Prostate gland (tissue), 2 donors: ENCODE data around the gene CCT3. TPM values are rescaled to one million over a fixed set of nuclear protein-coding genes. Genes with fewer than 3 reads are reported as not detected.
"Not testable (repeated sequence)": the region's sequence is repeated elsewhere in the genome, so short reads cannot be mapped to it uniquely, and the experiment has no call there.

ENCODE experiments used
- DNase-seq: peaks from one replicate; pipeline ENCODE4 v3.0.0-alpha.2; 2019; ENCODE audit warnings: low spot score
- H3K27ac ChIP-seq, 2 donors: fragments of 200-600 bp; sonication (generic); 2 replicates each; pipeline ENCODE4 v1.5.1; 2017 to 2019
- H3K27me3 ChIP-seq: fragments of 200-600 bp; sonication (generic); replicated peaks from 2 replicates; pipeline ENCODE4 v1.5.1; 2019; ENCODE audit not compliant: insufficient read depth
- H3K36me3 ChIP-seq, 2 donors: fragments of 200-600 bp; sonication (generic); 1 replicate in 1 of 2; 2 replicates in 1 of 2; pipeline versions ENCODE4 v1.5.1 to v1.8.1; 2017 to 2019
- H3K4me1 ChIP-seq: fragments of 200-600 bp; sonication (generic); replicated peaks from 2 replicates; pipeline ENCODE4 v1.5.1; 2019
- H3K4me3 ChIP-seq, 2 donors: fragments of 200-600 bp; sonication (generic); 2 replicates each; pipeline ENCODE4 v1.5.1; 2017 to 2019
- H3K9me3 ChIP-seq: fragments of 200-600 bp; sonication (generic); 2 replicates; pipeline ENCODE4 v1.5.1; 2017
- POLR2A ChIP-seq: fragments of 450-650 bp; IDR thresholded peaks from one replicate; pipeline ENCODE4 v1.6.1; 2016; ENCODE audit warnings: antibody characterized with exemption, mild to moderate bottlenecking
- POLR2AphosphoS5 ChIP-seq: sonication (generic); formaldehyde crosslinking; IDR thresholded peaks from one replicate; pipeline ENCODE4 v1.6.1; 2017; ENCODE audit warnings: antibody characterized with exemption
- WGBS: methylation state at CpG from one replicate; pipeline ENCODE4 v1.1.5; 2018; 5-methylcytosine and 5-hydroxymethylcytosine counted together
- intact Hi-C: fragments of 100-400 bp; cut with DNase I; formaldehyde crosslinking; loops from one replicate; pipeline ENCODE4 v1.14.2; 2022
- total RNA-seq, 2 donors: library from RNA; depleted of rRNA; stranded (reverse); fragments of >200 nt; gene quantifications; one replicate each; pipeline ENCODE4 v1.1.0, GENCODE V29; 2016
- TF ChIP-seq, protein P1 (sequence below), 4 experiments: fragments of 200-600 bp in 2 of 4; fragments of 450-650 bp in 2 of 4; sonication (generic) in 2 of 4; IDR thresholded peaks; 1 replicate in 3 of 4; 2 replicates in 1 of 4; pipeline ENCODE4 v1.5.1; 2016 to 2019; ENCODE audit warnings: antibody characterized with exemption in 4 of 4, mild to moderate bottlenecking in 2 of 4, moderate library complexity in 2 of 4

The CCT3 gene
- total RNA-seq, 2 donors from 2014 or later = 144 to 167 TPM

DNA sequence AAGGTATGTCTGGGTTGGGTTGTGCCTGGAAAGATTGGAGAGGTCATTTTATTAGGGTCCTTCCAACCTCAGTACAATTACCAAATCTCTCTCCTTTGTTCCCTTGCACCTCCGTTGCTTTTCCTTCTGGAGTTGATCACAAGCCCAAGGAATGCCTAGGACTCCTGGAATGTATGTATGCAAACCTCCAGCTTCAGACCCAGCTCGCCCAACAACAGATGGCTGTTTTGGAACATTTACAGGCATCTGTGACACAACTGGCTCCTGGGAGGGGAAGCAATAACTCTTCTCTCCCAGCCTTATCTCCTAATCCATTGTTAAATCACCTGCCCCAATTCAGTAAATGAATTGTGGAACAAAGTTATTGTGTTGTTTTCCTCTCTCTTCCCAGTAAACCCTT, 8.5 kb upstream of the CCT3 start:
- no peak for TF ChIP-seq POLR2AphosphoS5
- TF ChIP-seq POLR2A = no peak
- TF ChIP-seq, protein P1, sequence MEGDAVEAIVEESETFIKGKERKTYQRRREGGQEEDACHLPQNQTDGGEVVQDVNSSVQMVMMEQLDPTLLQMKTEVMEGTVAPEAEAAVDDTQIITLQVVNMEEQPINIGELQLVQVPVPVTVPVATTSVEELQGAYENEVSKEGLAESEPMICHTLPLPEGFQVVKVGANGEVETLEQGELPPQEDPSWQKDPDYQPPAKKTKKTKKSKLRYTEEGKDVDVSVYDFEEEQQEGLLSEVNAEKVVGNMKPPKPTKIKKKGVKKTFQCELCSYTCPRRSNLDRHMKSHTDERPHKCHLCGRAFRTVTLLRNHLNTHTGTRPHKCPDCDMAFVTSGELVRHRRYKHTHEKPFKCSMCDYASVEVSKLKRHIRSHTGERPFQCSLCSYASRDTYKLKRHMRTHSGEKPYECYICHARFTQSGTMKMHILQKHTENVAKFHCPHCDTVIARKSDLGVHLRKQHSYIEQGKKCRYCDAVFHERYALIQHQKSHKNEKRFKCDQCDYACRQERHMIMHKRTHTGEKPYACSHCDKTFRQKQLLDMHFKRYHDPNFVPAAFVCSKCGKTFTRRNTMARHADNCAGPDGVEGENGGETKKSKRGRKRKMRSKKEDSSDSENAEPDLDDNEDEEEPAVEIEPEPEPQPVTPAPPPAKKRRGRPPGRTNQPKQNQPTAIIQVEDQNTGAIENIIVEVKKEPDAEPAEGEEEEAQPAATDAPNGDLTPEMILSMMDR (IDR thresholded peaks at IDR 0.05) = no peak
- Histone ChIP-seq H3K4me3 (no peak overlapping the region), H3K9me3 (no peaks in the 10 kb centered on the region), H3K27ac (no peak overlapping the region), H3K36me3 (no peaks in the 10 kb centered on the region), H3K27me3 (no peaks in the 10 kb centered on the region), H3K4me1 (no peaks in the 10 kb centered on the region)
- intact Hi-C loops = no loop called here
- WGBS = 22% methylated on average over 2 of the region's 2 CpGs
- no peak for DNase-seq

DNA sequence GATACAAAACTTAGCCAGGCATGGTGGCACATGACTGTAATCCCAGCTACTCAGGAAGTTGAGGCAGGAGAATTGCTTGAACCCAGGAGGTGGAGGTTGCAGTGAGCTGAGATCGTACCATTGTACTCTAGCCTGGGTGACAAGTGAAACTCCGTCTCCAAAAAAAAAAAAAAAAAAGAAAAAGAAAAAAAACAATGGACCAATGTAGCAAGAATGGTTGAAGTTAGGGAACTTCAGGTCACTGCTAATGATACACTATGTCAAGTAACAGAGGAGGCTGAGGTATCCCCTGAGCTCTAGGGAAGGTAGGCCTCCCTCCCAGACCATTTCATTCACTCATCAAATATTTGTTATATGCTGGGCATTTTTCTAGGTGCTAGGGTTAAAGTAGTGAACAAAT, 7.9 kb upstream of the CCT3 start:
- H3K27me3 ChIP-seq, DNase-seq, H3K4me3 ChIP-seq, H3K36me3 ChIP-seq, H3K9me3 ChIP-seq, H3K4me1 ChIP-seq, intact Hi-C loops, H3K27ac ChIP-seq: not testable (repeated sequence)
- WGBS = 84% methylated on average over 2 of the region's 2 CpGs

DNA sequence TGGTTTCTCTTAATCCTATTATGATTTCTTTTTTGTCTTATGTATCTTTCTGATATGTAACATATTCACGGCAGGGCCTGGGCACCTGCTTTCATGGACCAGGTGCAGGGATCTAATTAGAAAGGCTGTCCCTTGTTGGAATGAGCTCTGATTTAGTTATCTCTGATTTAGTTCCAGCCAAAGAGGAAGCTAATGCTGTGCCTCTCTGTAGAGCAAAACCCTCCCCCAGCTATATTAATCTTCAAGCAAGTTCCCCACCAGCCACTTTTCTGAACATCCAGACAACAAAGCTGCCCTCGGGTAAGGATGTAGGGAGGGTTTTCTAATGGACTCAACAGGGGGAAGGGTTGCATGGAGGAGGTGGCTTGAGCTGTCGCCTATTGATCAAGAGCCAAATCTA, 6.3 kb upstream of the CCT3 start:
- WGBS = 86% methylated on average over 3 of the region's 3 CpGs
- H3K36me3 ChIP-seq = no peaks in the 10 kb centered on the region
- intact Hi-C loops = no loop called here

DNA sequence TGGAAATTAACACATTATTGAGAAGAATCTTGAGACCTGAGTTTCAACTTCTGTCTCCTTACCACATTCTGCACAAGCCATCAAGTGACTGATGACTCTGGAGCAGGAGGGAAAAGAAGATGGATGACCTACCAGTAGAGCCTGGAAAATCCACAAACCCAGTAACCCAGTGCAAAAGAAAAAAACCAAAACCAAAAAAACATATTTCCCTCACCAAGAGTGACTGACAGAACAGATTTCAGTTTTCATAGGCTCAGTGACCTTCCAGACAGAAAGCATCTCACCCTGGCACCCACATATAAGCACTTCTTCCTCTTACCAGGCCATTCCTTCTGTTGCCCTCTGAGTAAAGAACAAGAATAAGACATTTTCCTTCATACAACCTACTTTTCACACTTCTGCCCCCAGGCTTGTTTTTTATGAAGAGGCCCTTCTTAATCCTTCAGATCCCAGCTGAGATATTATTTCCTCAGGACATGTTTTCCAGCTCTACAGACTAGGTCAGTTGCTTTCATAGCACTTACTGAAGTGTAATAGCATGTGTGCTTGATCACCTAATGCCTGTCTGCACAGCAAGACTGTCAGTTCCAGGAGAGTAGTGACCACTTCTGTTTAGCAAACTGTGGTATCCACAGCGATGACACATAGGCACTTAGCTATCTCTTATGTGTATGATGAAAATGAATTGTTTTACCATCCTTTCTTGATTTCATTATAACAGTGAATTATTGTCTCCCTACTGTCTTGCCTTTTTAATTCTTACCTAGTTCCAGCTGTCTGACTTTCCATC, 4.3 kb upstream of the CCT3 start:
- peaks cover under 1% of the 10 kb centered on the region for H3K4me1 ChIP-seq
- H3K4me3 ChIP-seq = no peak overlapping the region
- WGBS = 85% methylated on average over 1 of the region's 1 CpG
- no peak overlapping the region for H3K27ac ChIP-seq
- no peaks in the 10 kb centered on the region for H3K36me3 ChIP-seq
- intact Hi-C loops = no loop called here
- no peak for DNase-seq
- H3K9me3 ChIP-seq = no peaks in the 10 kb centered on the region
- H3K27me3 ChIP-seq = no peaks in the 10 kb centered on the region
- TF ChIP-seq POLR2A (no peak), POLR2AphosphoS5 (no peak)
- TF ChIP-seq, protein P1 (IDR thresholded peaks at IDR 0.05) = no peak

More for the DNA sequence above, 6.3 kb upstream of the CCT3 start:
- H3K4me1 ChIP-seq = no peaks in the 10 kb centered on the region
- TF ChIP-seq, protein P1 (IDR thresholded peaks at IDR 0.05) = no peak
- TF ChIP-seq POLR2AphosphoS5 (no peak), POLR2A (no peak)
- H3K27me3 ChIP-seq = no peaks in the 10 kb centered on the region
- no peak for DNase-seq
- no peak overlapping the region for H3K4me3 ChIP-seq
- H3K9me3 ChIP-seq = no peaks in the 10 kb centered on the region
- H3K27ac ChIP-seq = no peak overlapping the region

DNA sequence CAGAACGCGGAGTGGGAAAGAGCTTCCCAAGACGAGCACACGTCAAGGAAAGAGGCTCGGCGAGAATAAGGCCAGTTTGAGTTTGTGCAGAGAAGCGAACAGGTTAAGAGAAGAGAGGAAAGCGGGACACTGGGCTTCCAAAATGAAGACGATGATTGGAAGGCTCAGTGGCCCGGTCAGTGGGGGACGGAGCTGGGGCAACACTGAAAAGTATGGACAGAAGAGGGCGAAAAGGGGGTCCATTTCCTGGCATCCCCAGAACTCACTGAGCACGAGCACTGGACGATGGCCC, 258 bp downstream of the CCT3 start:
- H3K9me3 ChIP-seq = no peaks in the 10 kb centered on the region
- no peak for DNase-seq
- 0% methylated on average over 14 of the region's 14 CpGs for WGBS
- no peak for TF ChIP-seq POLR2AphosphoS5
- TF ChIP-seq POLR2A = no peak
- TF ChIP-seq, protein P1 (IDR thresholded peaks at IDR 0.05) = no peak
- H3K4me1 ChIP-seq = peaks cover 11% of the 10 kb centered on the region
- H3K36me3 ChIP-seq = no peaks in the 10 kb centered on the region
- peak overlapping the region; percentile 73 to 74 for H3K4me3 ChIP-seq
- H3K27ac ChIP-seq = peak overlapping the region; percentile 80 to 88
- intact Hi-C loops = no loop called here
- no peaks in the 10 kb centered on the region for H3K27me3 ChIP-seq
